ENCODE data around the gene ROCK2.
"Not testable (repeated sequence)": the region's sequence is repeated elsewhere in the genome, so short reads cannot be mapped to it uniquely, and the experiment has no call there.

Gene ROCK2

GRCh38 chr2:11305958-11306357 lies 38.5 kb downstream of the ROCK2 start:
- DNase-seq, result no peak

GRCh38 chr2:11305338-11305737 lies 39.1 kb downstream of the ROCK2 start:
- no peak for DNase-seq

GRCh38 chr2:11304476-11304875 lies 40.0 kb downstream of the ROCK2 start:
- DNase-seq, result no peak

- DNase-seq, result no peak
These were observed 41.0 kb downstream of the ROCK2 start for GRCh38 chr2:11303290-11304013.

- DNase-seq, result no peak
These were observed 45.0 kb downstream of the ROCK2 start for GRCh38 chr2:11299439-11299838.

- no peak for DNase-seq
These were observed 45.8 kb downstream of the ROCK2 start for GRCh38 chr2:11298592-11298991.

GRCh38 chr2:11296401-11296800 lies 48.0 kb downstream of the ROCK2 start:
- DNase-seq, result no peak

- no peak for DNase-seq
These were observed 51.8 kb downstream of the ROCK2 start for GRCh38 chr2:11292464-11293255.

GRCh38 chr2:11290713-11291112 lies 53.7 kb downstream of the ROCK2 start:
- no peak for DNase-seq

GRCh38 chr2:11290211-11290610 lies 54.2 kb downstream of the ROCK2 start:
- DNase-seq, result no peak

- DNase-seq, result no peak
These were observed 56.0 kb downstream of the ROCK2 start for GRCh38 chr2:11288431-11288830.

GRCh38 chr2:11286749-11287148 lies 57.7 kb downstream of the ROCK2 start:
- no peak for DNase-seq

- DNase-seq, result no peak
These were observed 58.1 kb downstream of the ROCK2 start for GRCh38 chr2:11286323-11286722.

GRCh38 chr2:11285499-11285898 lies 58.9 kb downstream of the ROCK2 start:
- DNase-seq, result no peak

GRCh38 chr2:11281186-11281585 lies 63.2 kb downstream of the ROCK2 start:
- no peak for DNase-seq

GRCh38 chr2:11280713-11281112 lies 63.7 kb downstream of the ROCK2 start:
- DNase-seq, result no peak

- DNase-seq, result no peak
These were observed 65.0 kb downstream of the ROCK2 start for GRCh38 chr2:11279398-11279797.

- DNase-seq, result no peak
These were observed 66.2 kb downstream of the ROCK2 start for GRCh38 chr2:11278219-11278618.

GRCh38 chr2:11275910-11276309 lies 68.5 kb downstream of the ROCK2 start:
- DNase-seq, result no peak

- no peak for DNase-seq
These were observed 73.5 kb downstream of the ROCK2 start for GRCh38 chr2:11270891-11271290.

GRCh38 chr2:11267931-11268330 lies 76.5 kb downstream of the ROCK2 start:
- no peak for DNase-seq

GRCh38 chr2:11264818-11265217 lies 79.6 kb downstream of the ROCK2 start:
- DNase-seq, result no peak

- DNase-seq, result no peak
These were observed 80.4 kb downstream of the ROCK2 start for GRCh38 chr2:11264007-11264406.

GRCh38 chr2:11263177-11263576 lies 81.3 kb downstream of the ROCK2 start:
- no peak for DNase-seq

GRCh38 chr2:11262438-11262837 lies 82.0 kb downstream of the ROCK2 start:
- DNase-seq, result not testable (repeated sequence)
